Activated CD8-positive, alpha-beta T cell treated with anti-CD3 and anti-CD28 coated beads for 36 hours (primary cell): ENCODE results near the gene POLR2H. TPM values are rescaled to one million over a fixed set of nuclear protein-coding genes. Genes with fewer than 3 reads are reported as not detected.

Source experiments
- ATAC-seq: fragments of 200-7000 bp; cut with Tn5 transposase; one replicate; pipeline ENCODE4 v1.10.0; 2021; ENCODE audit warnings: mild to moderate bottlenecking, moderate library complexity
- CTCF ChIA-PET: fragments of 350-600 bp; sonication (Branson Sonifier 250); formaldehyde crosslinking; loops from one replicate; lab custom pipeline; 2021; ENCODE audit warnings: antibody characterized with exemption; lab: Charles Lee
- POLR2A ChIA-PET: fragments of 350-600 bp; sonication (Branson Sonifier 250); formaldehyde crosslinking; loops from one replicate; lab custom pipeline; 2021; ENCODE audit warnings: antibody characterized with exemption; lab: Charles Lee
- DNase-seq: peaks from one replicate; pipeline ENCODE4 v3.0.0-alpha.2; 2020
- H3K27ac Mint-ChIP-seq: one replicate; pipeline ENCODE4 v1.8.0; 2021; ENCODE audit warnings: mild to moderate bottlenecking, mixed read lengths
- H3K27me3 Mint-ChIP-seq: one replicate; pipeline ENCODE4 v1.8.0; 2021; ENCODE audit warnings: mixed read lengths
- H3K36me3 Mint-ChIP-seq: one replicate; pipeline ENCODE4 v1.8.0; 2021; ENCODE audit warnings: low read depth, mixed read lengths
- H3K4me1 Mint-ChIP-seq: one replicate; pipeline ENCODE4 v1.8.0; 2021; ENCODE audit warnings: low read depth, mixed read lengths
- H3K4me3 Mint-ChIP-seq: one replicate; pipeline ENCODE4 v1.8.0; 2021; ENCODE audit warnings: mild to moderate bottlenecking, moderate library complexity, mixed read lengths
- H3K9me3 Mint-ChIP-seq: one replicate; pipeline ENCODE4 v1.8.0; 2021; ENCODE audit warnings: mixed read lengths
- intact Hi-C: fragments of 100-400 bp; cut with micrococcal nuclease; formaldehyde crosslinking; loops from one replicate; pipeline ENCODE4 v1.10.0; 2022
- total RNA-seq, 2 experiments: library from RNA; stranded (reverse); gene quantifications; one replicate each; pipeline ENCODE4 v1.2.3, GENCODE V29; 2021
- TF ChIP-seq, protein P1 (sequence below): fragments of 200-600 bp; IDR thresholded peaks from one replicate; pipeline ENCODE4 v1.8.0; 2022; ENCODE audit warnings: antibody characterized with exemption, mild to moderate bottlenecking

The POLR2H gene
- total RNA-seq, 2 experiments from 2014 or later, result 166 to 169 TPM

DNA sequence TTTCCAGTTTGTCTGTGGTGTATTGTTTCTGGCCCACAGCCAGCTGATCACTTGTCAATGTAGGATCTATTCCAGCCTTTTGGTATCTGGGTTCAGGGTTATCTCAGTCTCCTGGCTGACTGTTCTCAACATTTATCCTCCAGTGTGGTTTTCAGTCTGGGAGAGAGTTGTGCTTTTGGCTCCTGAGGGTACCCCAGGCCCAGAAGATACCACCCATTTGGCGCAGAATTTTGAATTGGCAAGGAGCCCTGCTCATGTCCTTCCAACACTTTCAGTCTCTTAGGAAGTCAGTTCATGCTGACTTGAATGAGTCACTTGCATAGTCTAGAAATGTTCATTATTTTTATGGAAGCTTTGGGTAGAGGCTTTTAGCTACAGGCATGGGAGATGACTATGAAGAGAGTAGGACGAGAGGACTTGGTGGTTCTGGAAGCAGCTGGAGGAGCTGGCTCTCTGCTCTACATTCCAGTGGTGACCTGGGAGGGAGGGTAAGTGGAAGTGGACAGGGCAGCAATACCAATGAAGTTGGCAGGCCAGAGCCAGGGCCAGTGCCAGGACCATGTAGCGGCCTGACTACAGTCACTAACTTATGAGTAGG, 7.2 kb downstream of the POLR2H start:
- no peak overlapping the region for H3K4me3 Mint-ChIP-seq
- peak overlapping the region; percentile 1 for H3K27ac Mint-ChIP-seq
- H3K36me3 Mint-ChIP-seq, result peaks cover 49% of the 10 kb centered on the region
- ChIA-PET CTCF (interaction anchor here (1.4 to 10.3 kb wide), 3 partner anchors 14 to 145 kb away, joined by 3 to 103 read pairs (median 6); no protein-coding TSS in a partner anchor), POLR2A (interaction anchor here (1.0 to 1.8 kb wide), 2 partner anchors 12 to 173 kb away, joined by 3 to 4 read pairs; partner anchors contain the start of gene CHRD)
- DNase-seq (no peak), ATAC-seq (no peak)
- peaks cover 26% of the 10 kb centered on the region for H3K4me1 Mint-ChIP-seq
- intact Hi-C loops, result no loop called here
- TF ChIP-seq, protein P1, sequence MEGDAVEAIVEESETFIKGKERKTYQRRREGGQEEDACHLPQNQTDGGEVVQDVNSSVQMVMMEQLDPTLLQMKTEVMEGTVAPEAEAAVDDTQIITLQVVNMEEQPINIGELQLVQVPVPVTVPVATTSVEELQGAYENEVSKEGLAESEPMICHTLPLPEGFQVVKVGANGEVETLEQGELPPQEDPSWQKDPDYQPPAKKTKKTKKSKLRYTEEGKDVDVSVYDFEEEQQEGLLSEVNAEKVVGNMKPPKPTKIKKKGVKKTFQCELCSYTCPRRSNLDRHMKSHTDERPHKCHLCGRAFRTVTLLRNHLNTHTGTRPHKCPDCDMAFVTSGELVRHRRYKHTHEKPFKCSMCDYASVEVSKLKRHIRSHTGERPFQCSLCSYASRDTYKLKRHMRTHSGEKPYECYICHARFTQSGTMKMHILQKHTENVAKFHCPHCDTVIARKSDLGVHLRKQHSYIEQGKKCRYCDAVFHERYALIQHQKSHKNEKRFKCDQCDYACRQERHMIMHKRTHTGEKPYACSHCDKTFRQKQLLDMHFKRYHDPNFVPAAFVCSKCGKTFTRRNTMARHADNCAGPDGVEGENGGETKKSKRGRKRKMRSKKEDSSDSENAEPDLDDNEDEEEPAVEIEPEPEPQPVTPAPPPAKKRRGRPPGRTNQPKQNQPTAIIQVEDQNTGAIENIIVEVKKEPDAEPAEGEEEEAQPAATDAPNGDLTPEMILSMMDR, result no peak
- H3K9me3 Mint-ChIP-seq, result no peaks in the 10 kb centered on the region
- no peaks in the 10 kb centered on the region for H3K27me3 Mint-ChIP-seq

GRCh38 chr3:184371570-184372018, 10.1 kb downstream of the POLR2H start:
- no peak overlapping the region for H3K27ac Mint-ChIP-seq
- peaks cover 29% of the 10 kb centered on the region for H3K36me3 Mint-ChIP-seq
- H3K9me3 Mint-ChIP-seq, result no peaks in the 10 kb centered on the region
- DNase-seq (peak; percentile 77), ATAC-seq (peak; percentile 99)
- H3K4me1 Mint-ChIP-seq, result peaks cover 10% of the 10 kb centered on the region
- no peak overlapping the region for H3K4me3 Mint-ChIP-seq
- no peaks in the 10 kb centered on the region for H3K27me3 Mint-ChIP-seq
- CTCF ChIA-PET, result interaction anchor here (0.7 to 10.3 kb wide), 43 partner anchors 10 to 476 kb away, joined by 3 to 104 read pairs (median 4); partner anchors contain the start of genes CLCN2, EPHB3 and POLR2H
- TF ChIP-seq, protein P1, result peak; percentile 81
- POLR2A ChIA-PET, result interaction anchor here (0.6 to 0.8 kb wide), 2 partner anchors 8 to 115 kb away, joined by 3 read pairs; no protein-coding TSS in a partner anchor
- intact Hi-C loops, result no loop called here

- Mint-ChIP-seq H3K36me3 (peaks cover 22% of the 10 kb centered on the region), H3K4me1 (peaks cover 6% of the 10 kb centered on the region), H3K27me3 (peaks cover 4% of the 10 kb centered on the region), H3K27ac (no peak overlapping the region), H3K9me3 (no peaks in the 10 kb centered on the region), H3K4me3 (no peak overlapping the region)
- intact Hi-C loops, result no loop called here
- ATAC-seq (no peak), DNase-seq (no peak)
- TF ChIP-seq, protein P1, result no peak
- CTCF ChIA-PET, result interaction anchor here (0.7 to 10.3 kb wide), 32 partner anchors 9 to 189 kb away, joined by 3 to 104 read pairs (median 6); partner anchors contain the start of genes CLCN2, EPHB3 and POLR2H
- POLR2A ChIA-PET, result no interaction called here
Observed at GRCh38 chr3:184372296-184372821, 10.8 kb downstream of the POLR2H start.

- ATAC-seq, result no peak
Observed at GRCh38 chr3:184372911-184373310, 11.4 kb downstream of the POLR2H start.

More at GRCh38 chr3:184372911-184373310, 11.4 kb downstream of the POLR2H start:
- no peak for DNase-seq
- Mint-ChIP-seq H3K4me1 (peaks cover 3% of the 10 kb centered on the region), H3K27ac (no peak overlapping the region), H3K9me3 (no peaks in the 10 kb centered on the region), H3K36me3 (peaks cover 18% of the 10 kb centered on the region), H3K4me3 (no peak overlapping the region), H3K27me3 (peaks cover 9% of the 10 kb centered on the region)
- ChIA-PET POLR2A (no interaction called here), CTCF (interaction anchor here (0.8 to 10.3 kb wide), 14 partner anchors 12 to 173 kb away, joined by 3 to 104 read pairs (median 8); partner anchors contain the start of genes CLCN2 and POLR2H)
- intact Hi-C loops, result no loop called here
- TF ChIP-seq, protein P1, result no peak
